ENCODE data around the gene ABCC12. TPM values are rescaled to one million over a fixed set of nuclear protein-coding genes. Genes with fewer than 3 reads are reported as not detected.
"Not testable (repeated sequence)": the region's sequence is repeated elsewhere in the genome, so short reads cannot be mapped to it uniquely, and the experiment has no call there.

The ABCC12 gene
- polyA plus RNA-seq (ENCODE audit: insufficient read length): 0.10 TPM

GRCh38 chr16:48155926-48156789 lies at the start of gene ABCC12:
Gene ABCC12, minus strand, starts transcription at chr16:48155993. Its CDS starts 9,569 bp downstream, at chr16:48146424.
- no peak for DNase-seq

GRCh38 chr16:48204825-48205151 lies 49.0 kb upstream of the ABCC12 start:
- no peak for DNase-seq

- no peak for DNase-seq
Measured at GRCh38 chr16:48203974-48204824, 48.4 kb upstream of the ABCC12 start.

- DNase-seq: no peak
Measured at GRCh38 chr16:48201515-48202201, 45.9 kb upstream of the ABCC12 start.

GRCh38 chr16:48197294-48197693 lies 41.5 kb upstream of the ABCC12 start:
- no peak for DNase-seq

- no peak for DNase-seq
Measured at GRCh38 chr16:48194828-48195556, 39.2 kb upstream of the ABCC12 start.

- DNase-seq: no peak
Measured at GRCh38 chr16:48193846-48194245, 38.1 kb upstream of the ABCC12 start.

GRCh38 chr16:48188449-48189102 lies 32.8 kb upstream of the ABCC12 start:
- DNase-seq: no peak

- no peak for DNase-seq
Measured at GRCh38 chr16:48187779-48188178, 32.0 kb upstream of the ABCC12 start.

- no peak for DNase-seq
Measured at GRCh38 chr16:48184681-48185080, 28.9 kb upstream of the ABCC12 start.

- no peak for DNase-seq
Measured at GRCh38 chr16:48182979-48183537, 27.3 kb upstream of the ABCC12 start.

- not testable (repeated sequence) for DNase-seq
Measured at GRCh38 chr16:48181746-48182520, 26.1 kb upstream of the ABCC12 start.

- no peak for DNase-seq
Measured at GRCh38 chr16:48180868-48181480, 25.2 kb upstream of the ABCC12 start.

GRCh38 chr16:48176635-48177408 lies 21.0 kb upstream of the ABCC12 start:
- no peak for DNase-seq

GRCh38 chr16:48173889-48174288 lies 18.1 kb upstream of the ABCC12 start:
- DNase-seq: no peak

GRCh38 chr16:48172682-48173081 lies 16.9 kb upstream of the ABCC12 start:
- no peak for DNase-seq

- no peak for DNase-seq
Measured at GRCh38 chr16:48169896-48170295, 14.1 kb upstream of the ABCC12 start.

- no peak for DNase-seq
Measured at GRCh38 chr16:48168075-48168474, 12.3 kb upstream of the ABCC12 start.

GRCh38 chr16:48166617-48167016 lies 10.8 kb upstream of the ABCC12 start:
- not testable (repeated sequence) for DNase-seq

Data from hindlimb muscle (tissue), 1 donor.